Activated CD8-positive, alpha-beta memory T cell treated with anti-CD3 and anti-CD28 coated beads for 36 hours (primary cell): ENCODE measurements around the gene ATP6V1F. TPM values are rescaled to one million over a fixed set of nuclear protein-coding genes. Genes with fewer than 3 reads are reported as not detected.

Source experiments
- CTCF ChIA-PET: fragments of 350-600 bp; sonication (Branson Sonifier 250); formaldehyde crosslinking; loops from one replicate; lab custom pipeline; 2021; ENCODE audit warnings: antibody characterized with exemption; lab: Charles Lee
- POLR2A ChIA-PET: fragments of 350-600 bp; sonication (Branson Sonifier 250); formaldehyde crosslinking; loops from one replicate; lab custom pipeline; 2021; ENCODE audit warnings: antibody characterized with exemption; lab: Charles Lee
- total RNA-seq, 2 experiments: library from RNA; stranded (reverse); gene quantifications; one replicate each; pipeline ENCODE4 v1.2.3, GENCODE V29; 2021

Gene ATP6V1F
- total RNA-seq, 2 experiments from 2014 or later, result 145 to 152 TPM

- POLR2A ChIA-PET, result no interaction called here
- CTCF ChIA-PET, result interaction anchor here (1.6 kb wide), 1 partner anchor 8 kb away, joined by 6 read pairs; no protein-coding TSS in a partner anchor
Observed at GRCh38 chr7:128875523-128875948, 12.9 kb downstream of the ATP6V1F start.

DNA sequence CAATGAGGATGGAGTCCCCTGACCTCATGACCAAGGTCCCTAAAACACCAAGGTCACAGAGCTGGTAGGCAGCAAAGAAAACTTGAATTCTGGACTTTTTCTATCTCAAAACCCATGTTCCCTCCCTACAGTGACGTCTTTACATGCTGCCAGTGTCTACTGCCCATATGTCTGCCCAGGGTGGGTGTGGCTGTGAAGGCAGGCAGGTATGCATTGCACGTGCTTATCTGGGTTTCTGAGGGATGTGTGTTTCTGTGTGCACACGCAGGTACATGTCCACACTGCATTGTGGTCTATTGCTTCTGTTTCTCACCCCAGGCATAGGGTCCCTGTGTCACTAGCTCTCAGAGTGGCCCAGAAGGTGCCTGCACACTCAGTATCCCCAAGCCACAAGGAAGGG, 13.5 kb downstream of the ATP6V1F start:
- POLR2A ChIA-PET, result no interaction called here
- CTCF ChIA-PET, result no interaction called here

- ChIA-PET CTCF (no interaction called here), POLR2A (no interaction called here)
Observed at GRCh38 chr7:128876586-128876977, 13.9 kb downstream of the ATP6V1F start.

- POLR2A ChIA-PET, result no interaction called here
- CTCF ChIA-PET, result no interaction called here
Observed at GRCh38 chr7:128876978-128877755, 14.5 kb downstream of the ATP6V1F start.

DNA sequence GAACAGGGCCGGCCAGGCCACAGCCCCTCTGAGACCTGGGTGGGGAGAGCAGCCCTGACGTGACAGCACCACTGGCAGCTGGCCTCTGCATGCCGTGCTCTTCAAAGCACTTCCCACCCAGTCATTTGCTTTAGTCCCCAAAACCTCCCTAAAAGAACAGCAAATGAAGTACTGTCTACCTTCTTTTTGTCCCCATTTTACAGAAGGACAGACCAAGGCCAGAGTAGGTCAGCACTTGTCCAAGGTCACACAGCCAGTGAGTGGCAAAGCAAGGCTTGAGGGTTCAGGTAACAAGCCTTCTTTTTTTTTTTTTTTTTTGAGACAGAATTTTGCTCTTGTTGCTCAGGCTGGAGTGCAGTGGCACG, 15.1 kb downstream of the ATP6V1F start:
- ChIA-PET CTCF (no interaction called here), POLR2A (no interaction called here)

- CTCF ChIA-PET, result interaction anchor here (3.8 kb wide), 1 partner anchor 9 kb away, joined by 12 read pairs; no protein-coding TSS in a partner anchor
- POLR2A ChIA-PET, result no interaction called here
Observed at GRCh38 chr7:128878226-128879105, 15.8 kb downstream of the ATP6V1F start.

DNA sequence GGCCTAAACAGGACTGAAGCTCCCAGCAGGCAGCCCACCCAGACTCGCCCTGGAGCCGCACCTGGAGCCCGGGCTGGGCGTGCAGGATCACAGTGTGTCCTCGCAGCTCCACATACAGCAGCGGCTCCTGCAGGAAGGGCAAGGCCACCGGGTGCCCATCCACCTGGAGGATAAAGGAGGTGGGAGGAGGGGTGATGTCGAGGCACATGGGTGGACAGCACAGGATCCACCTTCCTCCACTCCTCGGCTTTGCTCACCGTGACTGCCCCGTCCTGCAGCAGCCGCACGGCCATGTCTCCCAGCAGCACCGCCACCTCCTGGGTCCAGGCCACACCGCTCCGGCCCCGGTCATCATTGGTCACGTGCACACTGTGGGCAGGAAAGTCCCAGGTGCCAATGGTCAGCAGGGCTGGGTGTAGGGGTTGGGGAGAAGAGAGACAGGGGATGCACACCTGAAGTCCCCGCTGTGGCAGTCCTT, 16.8 kb downstream of the ATP6V1F start:
- ChIA-PET POLR2A (no interaction called here), CTCF (interaction anchor here (3.8 kb wide), 1 partner anchor 10 kb away, joined by 12 read pairs; no protein-coding TSS in a partner anchor)

DNA sequence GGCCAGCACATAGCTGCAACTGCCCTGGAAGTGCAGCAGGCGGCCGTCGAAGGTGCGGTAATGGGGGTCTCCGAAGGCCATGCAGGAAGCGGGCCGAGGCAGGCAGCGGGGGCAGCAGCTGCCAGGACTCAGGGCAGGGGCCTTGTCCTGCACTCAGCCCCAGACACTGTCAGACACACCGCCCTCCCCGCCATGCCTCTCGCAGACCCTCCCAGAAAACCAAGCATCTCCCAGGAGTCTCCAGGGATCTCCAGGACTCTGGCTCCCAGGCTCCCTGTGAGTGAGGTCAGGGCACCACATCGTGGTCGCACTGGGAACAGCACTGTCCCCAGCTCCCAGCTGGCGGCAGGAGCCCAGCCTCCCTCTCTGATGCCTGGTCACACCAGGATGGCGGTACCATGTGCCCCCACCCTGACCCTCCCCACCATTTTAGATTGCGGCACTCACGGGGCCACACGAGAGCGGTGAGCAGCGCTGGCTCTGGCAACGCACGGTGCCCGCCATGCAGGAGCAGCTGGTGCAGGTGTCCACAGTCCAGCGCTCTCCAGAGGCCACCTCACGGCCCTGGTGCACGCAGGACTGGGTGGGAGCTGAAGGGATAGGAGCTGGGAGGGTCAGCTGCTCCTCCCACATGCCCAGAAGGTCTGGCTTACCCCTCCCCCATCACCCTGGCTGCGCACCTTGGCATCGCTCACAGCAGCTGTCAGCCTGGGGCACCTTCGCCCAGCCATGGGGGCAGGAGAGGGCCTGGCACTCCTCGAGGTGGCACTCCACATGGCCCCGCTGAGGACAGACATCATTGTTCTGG, 17.5 kb downstream of the ATP6V1F start:
- CTCF ChIA-PET, result interaction anchor here (1.3 to 3.8 kb wide), 3 partner anchors 11 to 38 kb away, joined by 6 to 12 read pairs (median 7); partner anchors contain the start of gene ATP6V1F
- POLR2A ChIA-PET, result no interaction called here

DNA sequence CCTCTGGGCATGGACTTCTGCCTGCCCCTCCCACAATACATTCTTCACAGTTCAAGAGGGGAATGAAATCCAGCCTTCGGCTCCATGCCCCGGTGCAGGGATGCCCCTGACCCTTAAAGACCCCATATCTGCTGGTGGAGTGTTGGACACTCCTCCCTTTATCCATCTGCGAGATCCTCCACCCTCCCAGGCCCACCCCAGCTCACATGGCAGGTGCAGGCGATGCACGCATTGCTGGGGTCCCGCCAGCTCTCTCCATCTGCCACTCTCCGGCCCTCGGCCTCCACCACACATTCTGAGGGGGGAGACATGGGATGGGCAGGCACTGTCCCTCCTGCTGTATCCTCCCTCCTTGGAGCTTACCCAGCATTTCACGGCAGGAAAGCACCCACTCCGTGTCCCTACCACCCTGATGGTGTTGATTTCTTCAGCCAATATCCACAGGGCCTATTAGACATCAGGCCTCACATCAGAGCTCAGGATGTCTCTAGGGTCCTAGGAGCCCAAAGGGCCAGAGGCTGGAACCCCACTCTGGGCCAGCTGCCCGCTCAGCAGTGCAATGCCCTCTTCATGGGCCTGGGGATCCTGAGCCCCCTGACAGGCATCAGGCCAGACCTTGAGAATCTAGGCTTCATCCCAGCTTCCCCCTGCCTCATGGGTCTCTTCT, 18.3 kb downstream of the ATP6V1F start:
- ChIA-PET CTCF (interaction anchor here (1.3 to 3.8 kb wide), 3 partner anchors 11 to 39 kb away, joined by 6 to 12 read pairs (median 7); partner anchors contain the start of gene ATP6V1F), POLR2A (no interaction called here)

DNA sequence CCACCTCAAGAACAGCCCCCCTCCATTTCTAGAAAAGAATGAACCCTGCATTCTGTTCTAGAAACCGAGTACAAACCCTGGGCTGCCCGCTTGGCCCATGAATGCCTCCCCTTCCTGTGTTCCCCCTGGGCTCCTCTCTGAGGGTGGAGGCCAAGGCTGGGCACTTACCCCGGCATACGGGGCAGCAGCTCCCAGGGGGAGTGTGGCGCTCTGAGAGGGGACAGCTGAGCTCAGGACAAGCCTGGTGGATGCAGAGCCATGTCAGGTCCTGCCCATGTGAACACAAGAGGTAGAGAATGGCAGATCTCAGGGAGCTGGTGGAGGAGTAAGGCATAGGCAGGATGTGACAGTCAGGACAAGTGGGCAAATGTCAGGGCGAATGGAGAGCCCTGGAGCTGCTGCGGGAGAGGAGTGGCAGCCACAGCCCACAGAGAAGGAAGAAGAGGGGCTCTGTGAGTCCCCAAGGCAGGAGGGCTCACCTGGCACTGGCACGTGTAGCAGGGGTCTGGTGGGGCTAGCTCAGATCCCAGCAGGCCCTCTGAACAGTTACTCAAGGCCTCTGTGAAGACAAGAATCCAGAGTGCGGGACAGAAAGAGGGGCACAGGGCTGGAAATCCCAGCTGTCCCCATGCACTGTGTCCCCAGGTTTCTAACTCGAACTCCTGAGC, 18.9 kb downstream of the ATP6V1F start:
- POLR2A ChIA-PET, result no interaction called here
- CTCF ChIA-PET, result interaction anchor here (1.3 to 3.8 kb wide), 3 partner anchors 12 to 40 kb away, joined by 6 to 12 read pairs (median 7); partner anchors contain the start of gene ATP6V1F

GRCh38 chr7:128882134-128882533, 19.5 kb downstream of the ATP6V1F start:
- POLR2A ChIA-PET, result no interaction called here
- CTCF ChIA-PET, result interaction anchor here (1.4 to 3.8 kb wide), 4 partner anchors 13 to 40 kb away, joined by 5 to 18 read pairs (median 10); partner anchors contain the start of gene ATP6V1F

GRCh38 chr7:128883622-128884448, 21.2 kb downstream of the ATP6V1F start:
- POLR2A ChIA-PET, result no interaction called here

DNA sequence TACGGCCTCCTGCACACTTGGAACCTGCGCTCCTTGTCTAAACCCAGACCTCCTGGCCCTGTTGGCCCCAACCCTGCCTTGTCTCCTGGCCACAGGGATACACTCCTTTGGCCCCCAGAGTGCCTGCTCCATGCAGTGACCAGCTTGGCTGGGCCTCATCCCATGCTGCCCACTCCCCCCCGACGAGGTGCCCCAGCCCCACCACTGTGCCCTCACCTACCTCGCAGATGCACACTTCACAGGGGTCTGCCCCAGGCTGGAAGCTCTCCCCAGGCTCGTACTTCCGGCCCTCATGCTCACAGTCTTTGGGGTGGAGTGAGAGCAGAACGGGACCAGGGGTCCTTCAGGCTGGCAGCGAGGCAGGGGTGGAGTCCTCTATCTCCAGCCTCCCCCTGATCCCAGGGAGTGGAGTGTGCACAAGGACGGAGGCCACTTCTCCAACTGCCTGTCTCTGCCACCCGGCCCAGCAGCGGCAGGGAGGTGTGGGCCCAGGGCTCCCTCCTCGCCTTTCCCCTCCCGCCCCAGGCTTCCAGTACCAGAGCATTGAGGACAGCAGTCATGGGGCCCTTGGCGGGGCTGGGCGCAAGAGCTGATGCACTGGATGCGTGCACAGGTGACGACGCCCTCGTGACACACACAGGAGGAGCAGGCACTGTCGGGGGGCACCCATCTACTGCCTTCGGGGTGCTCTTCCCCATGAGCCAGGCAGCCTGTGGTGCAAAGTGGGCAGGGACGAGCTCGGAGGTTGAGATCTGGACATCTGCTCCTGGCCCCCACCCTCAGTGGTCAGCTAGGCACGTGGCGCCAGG, 22.1 kb downstream of the ATP6V1F start:
- ChIA-PET CTCF (interaction anchor here (1.4 to 1.8 kb wide), 6 partner anchors 21 to 206 kb away, joined by 3 to 16 read pairs (median 4); partner anchors contain the start of gene ATP6V1F), POLR2A (no interaction called here)

More at GRCh38 chr7:128883622-128884448, 21.2 kb downstream of the ATP6V1F start:
- CTCF ChIA-PET, result interaction anchor here (0.5 to 2.1 kb wide), 19 partner anchors 9 to 1148 kb away, joined by 3 to 18 read pairs (median 4); partner anchors contain the start of gene ATP6V1F

- POLR2A ChIA-PET, result no interaction called here
Observed at GRCh38 chr7:128885370-128886187, 22.9 kb downstream of the ATP6V1F start.

More at GRCh38 chr7:128885370-128886187, 22.9 kb downstream of the ATP6V1F start:
- CTCF ChIA-PET, result interaction anchor here (0.6 kb wide), 1 partner anchor 201 kb away, joined by 3 read pairs; no protein-coding TSS in a partner anchor
